HG02678 (cell line): ENCODE results near the gene SERPINA10.
"Not testable (repeated sequence)": the region's sequence is repeated elsewhere in the genome, so short reads cannot be mapped to it uniquely, and the experiment has no call there.

Experiments
- ATAC-seq: cut with Tn5 transposase; IDR thresholded peaks from one replicate; pipeline ENCODE4 v1.9.1; 2021; ENCODE audit warnings: mild to moderate bottlenecking, moderate library complexity; ENCODE audit not compliant: unreplicated experiment

Gene SERPINA10

DNA sequence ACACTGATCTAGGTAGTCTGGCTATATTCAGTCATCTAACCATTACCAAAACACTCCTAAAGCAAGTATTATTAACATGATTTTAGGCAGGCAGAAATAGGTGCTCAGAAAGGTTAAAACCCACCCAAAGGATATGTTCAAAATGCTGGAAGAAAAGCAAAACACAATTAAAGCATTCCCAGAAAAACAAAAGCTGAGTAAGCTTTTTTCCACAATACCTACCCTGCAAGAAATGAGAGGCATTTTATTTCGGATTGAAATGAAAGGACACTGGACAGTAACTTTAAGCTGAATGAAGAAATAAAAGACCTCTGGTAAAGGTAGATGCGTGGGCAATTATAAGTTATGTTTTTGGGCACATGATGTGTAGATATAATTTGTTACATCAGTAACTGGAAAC is 21.8 kb upstream of the SERPINA10 start:
- ATAC-seq: no peak

DNA sequence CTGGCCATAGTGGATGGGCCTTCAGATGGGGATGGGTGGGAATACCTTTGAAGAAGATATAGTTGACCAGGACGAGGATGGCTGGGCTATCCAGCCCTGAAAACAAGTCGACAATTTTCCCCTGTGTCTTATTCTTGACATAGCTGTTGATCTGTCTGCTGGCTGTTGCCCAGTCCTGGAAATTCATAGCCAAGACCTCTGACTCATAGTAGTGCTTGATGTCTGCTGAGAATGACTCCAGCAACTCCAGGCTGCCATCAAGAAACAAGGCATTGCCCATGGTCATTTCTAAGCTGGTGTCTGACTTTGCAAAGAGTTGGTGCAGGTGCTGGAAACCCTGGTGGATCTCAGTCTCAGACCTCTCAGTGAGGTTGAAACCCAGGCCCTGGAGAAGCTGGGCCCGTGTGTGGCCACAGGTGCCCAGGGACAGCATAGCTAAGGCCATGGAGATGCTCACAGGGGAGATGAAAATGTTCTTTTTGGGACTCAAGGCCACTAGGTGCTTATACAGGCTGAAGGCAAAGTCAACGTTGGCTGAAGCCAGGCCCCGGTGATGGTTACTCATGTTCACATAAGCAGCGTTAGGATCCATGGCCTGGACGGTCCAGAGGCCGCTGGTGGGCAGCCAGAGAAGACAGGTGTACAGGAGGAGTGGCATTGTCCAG is 21.1 kb upstream of the SERPINA10 start:
- no peak for ATAC-seq

DNA sequence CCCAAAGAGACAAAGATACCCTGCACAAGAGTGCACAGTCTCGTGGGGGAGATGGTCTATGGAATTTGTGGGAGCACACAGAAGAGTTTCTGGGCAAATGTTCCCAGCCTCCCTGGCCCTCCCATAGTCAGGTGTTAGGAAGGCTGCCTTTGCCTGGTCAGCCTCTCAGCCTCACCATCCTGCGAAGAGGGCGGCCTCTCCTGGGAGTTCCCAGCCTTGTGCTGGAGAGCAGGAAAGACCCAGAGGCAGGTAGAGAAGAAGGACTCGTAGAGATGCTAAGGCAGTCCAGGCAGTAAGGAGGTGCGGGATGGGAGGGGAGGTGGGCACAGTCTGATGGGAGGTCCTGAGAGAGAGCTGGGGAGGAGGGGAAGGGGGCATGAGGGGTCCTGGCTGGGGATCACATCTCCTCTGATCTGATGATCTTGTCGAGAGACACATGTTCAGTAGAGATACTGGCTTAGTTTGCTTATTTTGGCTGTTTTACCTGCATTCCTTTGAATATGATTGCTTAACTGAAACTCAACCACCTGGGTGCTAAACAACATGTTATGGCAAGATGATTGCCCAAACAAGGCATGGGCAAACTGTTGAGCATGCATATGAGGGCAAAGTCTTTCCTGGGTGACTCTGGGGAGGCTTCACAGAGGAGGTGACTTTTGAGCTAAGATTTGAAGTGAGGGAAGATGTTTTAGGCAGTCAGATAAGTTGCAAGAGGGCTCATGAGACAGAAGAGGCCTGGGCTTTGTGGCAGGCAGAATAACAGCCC is 19.6 kb upstream of the SERPINA10 start:
- no peak for ATAC-seq

GRCh38 chr14:94310248-94310647 is 17.2 kb upstream of the SERPINA10 start:
- no peak for ATAC-seq

DNA sequence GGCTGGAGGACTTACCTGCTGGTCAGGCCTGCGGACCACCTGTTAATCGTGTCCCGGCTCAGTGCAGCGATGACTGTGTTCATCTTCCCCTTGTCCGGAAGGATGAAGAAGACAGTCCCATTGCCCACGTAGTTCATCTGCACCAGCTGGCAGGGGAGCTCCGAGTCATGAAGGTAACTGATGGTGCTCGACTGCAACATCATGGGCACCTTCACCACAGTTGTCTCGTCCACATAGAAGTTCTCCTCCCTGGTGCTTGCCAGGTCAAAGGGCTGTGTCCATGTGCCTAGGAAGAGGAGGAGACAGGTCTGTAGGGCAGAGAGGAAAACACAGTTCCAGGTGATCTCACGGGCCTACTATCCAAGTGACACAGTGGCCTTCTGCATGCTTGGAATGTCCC is 16.7 kb upstream of the SERPINA10 start:
- ATAC-seq: no peak

GRCh38 chr14:94307410-94307992 is 14.4 kb upstream of the SERPINA10 start:
- ATAC-seq: no peak

GRCh38 chr14:94306047-94306978 is 13.2 kb upstream of the SERPINA10 start:
- no peak for ATAC-seq

- ATAC-seq: no peak
These were observed 12.6 kb upstream of the SERPINA10 start for GRCh38 chr14:94305620-94306019.

- ATAC-seq: no peak
These were observed 11.2 kb upstream of the SERPINA10 start for GRCh38 chr14:94304243-94304642.

GRCh38 chr14:94303111-94303510 is 10.0 kb upstream of the SERPINA10 start:
- no peak for ATAC-seq

DNA sequence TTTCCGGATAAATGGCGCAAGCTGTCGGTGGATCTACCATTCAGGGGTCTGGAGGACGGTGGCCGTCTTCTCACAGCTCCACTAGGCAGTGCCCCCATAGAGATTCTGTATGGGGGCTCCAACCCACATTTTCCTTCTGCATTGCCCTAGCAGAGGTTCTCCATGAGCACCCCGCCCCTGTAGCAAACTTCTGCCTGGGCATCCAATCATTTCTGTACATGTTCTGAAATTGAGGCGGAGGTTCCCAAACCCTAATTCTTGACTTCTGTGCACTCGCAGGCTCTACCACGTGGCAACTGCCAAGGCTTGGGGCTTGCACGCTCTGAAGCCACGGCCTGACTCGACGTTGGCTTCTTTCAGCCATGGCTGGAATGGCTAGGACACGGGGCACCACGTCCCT is 5.1 kb upstream of the SERPINA10 start:
- no peak for ATAC-seq

DNA sequence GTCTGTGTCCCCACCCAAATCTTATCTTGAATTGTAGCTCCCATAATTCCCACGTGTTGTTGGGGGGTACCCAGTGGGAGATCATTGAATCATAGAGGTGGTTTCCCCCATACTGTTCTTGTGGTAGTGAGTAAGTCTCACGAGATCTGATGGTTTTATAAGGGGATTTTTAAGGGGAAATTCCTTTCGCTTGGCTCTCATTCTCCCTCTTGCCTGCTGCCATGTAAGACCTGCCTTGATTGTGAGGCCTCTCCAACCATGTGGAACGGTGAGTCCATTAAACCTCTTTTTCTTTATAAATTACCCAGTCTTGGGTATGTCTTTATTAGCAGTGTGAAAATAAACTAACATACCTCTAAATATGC is 3.1 kb upstream of the SERPINA10 start:
- not testable (repeated sequence) for ATAC-seq

- ATAC-seq: no peak
These were observed 2.5 kb upstream of the SERPINA10 start for GRCh38 chr14:94295360-94296180.

DNA sequence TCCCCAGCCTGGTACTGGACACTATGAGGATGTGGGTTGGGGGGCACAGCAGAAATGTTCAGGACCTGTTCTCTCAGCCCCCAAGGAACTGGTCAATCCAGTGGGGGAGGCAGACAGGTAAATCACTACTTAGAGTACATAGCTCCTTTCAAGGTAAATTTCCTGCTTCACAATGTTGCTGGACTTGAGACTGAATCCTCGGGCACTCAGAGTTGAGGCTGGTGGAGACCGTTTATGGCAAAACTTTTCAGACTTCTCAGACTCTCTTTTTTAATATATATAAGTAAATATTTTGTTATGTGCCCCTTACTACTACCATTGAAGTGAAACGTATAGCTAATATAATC is 483 bp upstream of the SERPINA10 start:
- ATAC-seq: no peak

DNA sequence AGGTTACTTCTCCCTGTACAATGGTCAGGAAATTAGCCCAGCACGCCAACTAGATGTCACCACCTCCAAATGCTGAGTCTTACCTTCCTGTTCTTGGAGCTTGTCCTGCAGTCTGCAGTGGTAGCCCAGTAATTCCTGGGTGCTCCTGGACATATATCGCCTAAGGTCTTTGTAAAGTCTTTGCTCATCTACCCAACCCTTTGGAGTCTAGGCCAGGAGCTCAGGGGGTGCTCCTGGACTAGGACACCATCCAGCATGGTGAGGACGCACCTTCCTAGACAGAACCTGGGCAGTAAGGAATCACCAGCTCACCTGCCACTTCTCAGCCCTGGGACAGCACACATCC is 569 bp downstream of the SERPINA10 start:
- no peak for ATAC-seq

DNA sequence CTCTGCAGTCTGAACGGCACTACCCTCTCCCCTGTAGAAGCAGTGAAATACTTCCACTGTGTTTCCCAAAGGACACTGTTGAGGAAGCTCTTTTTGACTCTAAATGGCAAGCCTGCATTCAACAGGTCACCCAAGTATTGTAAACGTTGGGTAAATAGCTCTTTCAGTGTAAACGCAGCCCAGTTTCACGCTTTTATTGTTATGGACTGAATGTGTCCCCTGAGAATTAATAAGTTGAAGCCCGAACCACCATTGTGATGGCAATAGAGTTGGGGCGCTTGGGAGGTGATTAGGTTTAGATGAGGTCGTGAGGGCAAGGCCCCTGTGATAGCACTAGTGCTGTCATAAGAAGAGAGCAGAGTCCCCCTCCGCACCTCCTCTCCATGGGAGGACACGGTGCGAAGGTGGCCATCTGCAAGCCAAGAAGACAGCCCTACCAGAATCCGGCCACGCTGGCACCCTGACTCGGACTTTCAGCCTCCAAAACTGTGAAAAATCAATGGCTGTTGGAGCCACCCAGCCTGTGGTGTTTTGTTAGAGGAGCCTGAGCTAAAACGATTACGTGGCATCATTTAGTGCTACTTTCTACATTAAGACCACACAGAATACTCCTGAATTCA is 1.1 kb downstream of the SERPINA10 start:
- no peak for ATAC-seq

GRCh38 chr14:94291159-94291905 is 1.7 kb downstream of the SERPINA10 start:
- ATAC-seq: no peak

DNA sequence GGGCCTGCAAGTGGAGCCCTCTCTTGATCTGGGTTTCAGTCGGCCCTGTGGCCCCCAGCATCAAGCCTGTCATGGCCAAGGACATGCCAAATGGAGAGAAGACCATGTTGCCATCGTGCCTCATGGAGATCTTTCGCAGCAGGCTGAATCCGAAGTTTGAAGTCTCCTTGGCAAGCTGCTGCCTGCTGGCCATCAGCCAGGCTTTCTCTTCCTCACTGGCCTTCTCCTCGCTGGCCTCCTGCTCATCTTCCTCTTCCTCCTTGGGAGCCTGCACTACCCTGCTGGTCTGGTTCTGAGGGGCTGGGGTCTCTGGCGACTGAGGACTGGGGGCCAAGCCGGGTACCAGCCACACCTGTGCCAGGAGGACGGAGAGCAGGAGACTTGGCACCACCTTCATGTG is 2.9 kb downstream of the SERPINA10 start:
- no peak for ATAC-seq
